H1 (cell line): Measurements from ENCODE around the gene MYLK. TPM values are rescaled to one million over a fixed set of nuclear protein-coding genes. Genes with fewer than 3 reads are reported as not detected.

Experiments used
- CHD2 ChIP-seq: IDR thresholded peaks from 2 replicates; pipeline ENCODE4 v1.6.1; 2012; ENCODE audit warnings: low read length, improper control_type of control experiment
- CTBP2 ChIP-seq: IDR thresholded peaks from 2 replicates; pipeline ENCODE4 v1.7.0; 2011; ENCODE audit warnings: borderline replicate concordance, mild to moderate bottlenecking, moderate library complexity, mixed read lengths, low read length; ENCODE audit not compliant: insufficient read depth, insufficient read length
- RBBP5 ChIP-seq: IDR thresholded peaks from 2 replicates; pipeline ENCODE4 v1.7.1; 2012; ENCODE audit warnings: low read depth, mild to moderate bottlenecking, inconsistent platforms, low read length, moderate library complexity, borderline replicate concordance
- SAP30 ChIP-seq: fragments of 300-600 bp; sonication (generic); IDR thresholded peaks from 2 replicates; pipeline ENCODE4 v1.7.1; 2012; ENCODE audit warnings: low read length, moderate library complexity, mild to moderate bottlenecking, inconsistent platforms; ENCODE audit not compliant: insufficient read depth, insufficient replicate concordance
- polyA plus RNA-seq, 7 experiments: library from polyadenylated mRNA; depleted of rRNA in 3 of 7; stranded (reverse) in 5 of 7; unstranded in 2 of 7; fragments of >200 nt in 5 of 7; fragments of 200-250 nt in 2 of 7; gene quantifications; 1 replicate in 5 of 7; 2 replicates in 1 of 7; 4 replicates in 1 of 7; pipeline versions ENCODE4 v1.2.1 to v1.2.3, GENCODE V29; 2011 to 2013; ENCODE audit warnings: missing spikeins in 2 of 7, mixed read lengths in 2 of 7
- total RNA-seq: library from RNA; stranded (reverse); fragmentation: NEBNext Ultra II Directional; extraction: Animal tissue kit (Norgen Biotek cat#: 25700); gene quantifications from 2 replicates; pipeline ENCODE4 v1.2.1, GENCODE V29; 2021
- TF ChIP-seq, protein P1 (sequence below): fragments of 300-600 bp; sonication (generic); IDR thresholded peaks from 2 replicates; pipeline ENCODE4 v1.7.1; 2012; ENCODE audit warnings: low read length, moderate library complexity, mild to moderate bottlenecking, inconsistent platforms; ENCODE audit not compliant: insufficient replicate concordance

The MYLK gene
- total and polyA plus RNA-seq, 2 of the 8 experiments (the other 6 are each of a cell fraction or from before 2014, with no cell fraction given), result 11.6 to 21.3 TPM

DNA sequence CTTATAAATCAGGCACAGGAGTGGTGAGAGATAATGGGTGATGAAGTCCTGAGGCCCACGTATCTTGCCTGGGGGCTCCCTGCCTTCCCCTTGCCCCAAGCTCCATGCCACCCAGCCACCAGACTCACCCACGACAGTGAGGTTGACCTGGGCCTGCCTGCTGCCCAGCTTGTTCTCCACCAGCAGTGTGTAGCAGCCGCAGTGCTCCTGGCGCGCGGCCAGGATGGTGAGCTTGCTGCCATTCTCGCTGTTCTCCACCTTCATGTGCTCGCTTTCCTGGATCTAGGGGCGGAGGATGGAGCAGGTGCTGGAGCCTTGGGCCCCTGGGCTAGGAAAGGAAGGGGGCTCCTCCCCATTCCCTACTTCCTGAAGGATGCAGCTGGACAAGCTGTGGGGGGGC lies 220.2 kb downstream of the MYLK start (continued):
- TF ChIP-seq SAP30, result no peak
- TF ChIP-seq, protein P1, sequence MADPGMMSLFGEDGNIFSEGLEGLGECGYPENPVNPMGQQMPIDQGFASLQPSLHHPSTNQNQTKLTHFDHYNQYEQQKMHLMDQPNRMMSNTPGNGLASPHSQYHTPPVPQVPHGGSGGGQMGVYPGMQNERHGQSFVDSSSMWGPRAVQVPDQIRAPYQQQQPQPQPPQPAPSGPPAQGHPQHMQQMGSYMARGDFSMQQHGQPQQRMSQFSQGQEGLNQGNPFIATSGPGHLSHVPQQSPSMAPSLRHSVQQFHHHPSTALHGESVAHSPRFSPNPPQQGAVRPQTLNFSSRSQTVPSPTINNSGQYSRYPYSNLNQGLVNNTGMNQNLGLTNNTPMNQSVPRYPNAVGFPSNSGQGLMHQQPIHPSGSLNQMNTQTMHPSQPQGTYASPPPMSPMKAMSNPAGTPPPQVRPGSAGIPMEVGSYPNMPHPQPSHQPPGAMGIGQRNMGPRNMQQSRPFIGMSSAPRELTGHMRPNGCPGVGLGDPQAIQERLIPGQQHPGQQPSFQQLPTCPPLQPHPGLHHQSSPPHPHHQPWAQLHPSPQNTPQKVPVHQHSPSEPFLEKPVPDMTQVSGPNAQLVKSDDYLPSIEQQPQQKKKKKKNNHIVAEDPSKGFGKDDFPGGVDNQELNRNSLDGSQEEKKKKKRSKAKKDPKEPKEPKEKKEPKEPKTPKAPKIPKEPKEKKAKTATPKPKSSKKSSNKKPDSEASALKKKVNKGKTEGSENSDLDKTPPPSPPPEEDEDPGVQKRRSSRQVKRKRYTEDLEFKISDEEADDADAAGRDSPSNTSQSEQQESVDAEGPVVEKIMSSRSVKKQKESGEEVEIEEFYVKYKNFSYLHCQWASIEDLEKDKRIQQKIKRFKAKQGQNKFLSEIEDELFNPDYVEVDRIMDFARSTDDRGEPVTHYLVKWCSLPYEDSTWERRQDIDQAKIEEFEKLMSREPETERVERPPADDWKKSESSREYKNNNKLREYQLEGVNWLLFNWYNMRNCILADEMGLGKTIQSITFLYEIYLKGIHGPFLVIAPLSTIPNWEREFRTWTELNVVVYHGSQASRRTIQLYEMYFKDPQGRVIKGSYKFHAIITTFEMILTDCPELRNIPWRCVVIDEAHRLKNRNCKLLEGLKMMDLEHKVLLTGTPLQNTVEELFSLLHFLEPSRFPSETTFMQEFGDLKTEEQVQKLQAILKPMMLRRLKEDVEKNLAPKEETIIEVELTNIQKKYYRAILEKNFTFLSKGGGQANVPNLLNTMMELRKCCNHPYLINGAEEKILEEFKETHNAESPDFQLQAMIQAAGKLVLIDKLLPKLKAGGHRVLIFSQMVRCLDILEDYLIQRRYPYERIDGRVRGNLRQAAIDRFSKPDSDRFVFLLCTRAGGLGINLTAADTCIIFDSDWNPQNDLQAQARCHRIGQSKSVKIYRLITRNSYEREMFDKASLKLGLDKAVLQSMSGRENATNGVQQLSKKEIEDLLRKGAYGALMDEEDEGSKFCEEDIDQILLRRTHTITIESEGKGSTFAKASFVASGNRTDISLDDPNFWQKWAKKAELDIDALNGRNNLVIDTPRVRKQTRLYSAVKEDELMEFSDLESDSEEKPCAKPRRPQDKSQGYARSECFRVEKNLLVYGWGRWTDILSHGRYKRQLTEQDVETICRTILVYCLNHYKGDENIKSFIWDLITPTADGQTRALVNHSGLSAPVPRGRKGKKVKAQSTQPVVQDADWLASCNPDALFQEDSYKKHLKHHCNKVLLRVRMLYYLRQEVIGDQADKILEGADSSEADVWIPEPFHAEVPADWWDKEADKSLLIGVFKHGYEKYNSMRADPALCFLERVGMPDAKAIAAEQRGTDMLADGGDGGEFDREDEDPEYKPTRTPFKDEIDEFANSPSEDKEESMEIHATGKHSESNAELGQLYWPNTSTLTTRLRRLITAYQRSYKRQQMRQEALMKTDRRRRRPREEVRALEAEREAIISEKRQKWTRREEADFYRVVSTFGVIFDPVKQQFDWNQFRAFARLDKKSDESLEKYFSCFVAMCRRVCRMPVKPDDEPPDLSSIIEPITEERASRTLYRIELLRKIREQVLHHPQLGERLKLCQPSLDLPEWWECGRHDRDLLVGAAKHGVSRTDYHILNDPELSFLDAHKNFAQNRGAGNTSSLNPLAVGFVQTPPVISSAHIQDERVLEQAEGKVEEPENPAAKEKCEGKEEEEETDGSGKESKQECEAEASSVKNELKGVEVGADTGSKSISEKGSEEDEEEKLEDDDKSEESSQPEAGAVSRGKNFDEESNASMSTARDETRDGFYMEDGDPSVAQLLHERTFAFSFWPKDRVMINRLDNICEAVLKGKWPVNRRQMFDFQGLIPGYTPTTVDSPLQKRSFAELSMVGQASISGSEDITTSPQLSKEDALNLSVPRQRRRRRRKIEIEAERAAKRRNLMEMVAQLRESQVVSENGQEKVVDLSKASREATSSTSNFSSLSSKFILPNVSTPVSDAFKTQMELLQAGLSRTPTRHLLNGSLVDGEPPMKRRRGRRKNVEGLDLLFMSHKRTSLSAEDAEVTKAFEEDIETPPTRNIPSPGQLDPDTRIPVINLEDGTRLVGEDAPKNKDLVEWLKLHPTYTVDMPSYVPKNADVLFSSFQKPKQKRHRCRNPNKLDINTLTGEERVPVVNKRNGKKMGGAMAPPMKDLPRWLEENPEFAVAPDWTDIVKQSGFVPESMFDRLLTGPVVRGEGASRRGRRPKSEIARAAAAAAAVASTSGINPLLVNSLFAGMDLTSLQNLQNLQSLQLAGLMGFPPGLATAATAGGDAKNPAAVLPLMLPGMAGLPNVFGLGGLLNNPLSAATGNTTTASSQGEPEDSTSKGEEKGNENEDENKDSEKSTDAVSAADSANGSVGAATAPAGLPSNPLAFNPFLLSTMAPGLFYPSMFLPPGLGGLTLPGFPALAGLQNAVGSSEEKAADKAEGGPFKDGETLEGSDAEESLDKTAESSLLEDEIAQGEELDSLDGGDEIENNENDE, result no peak
- TF ChIP-seq CHD2, result no peak
- no peak for TF ChIP-seq RBBP5
- no peak for TF ChIP-seq CTBP2
